ENCODE results near the gene SNCAIP.
"Not testable (repeated sequence)": the region's sequence is repeated elsewhere in the genome, so short reads cannot be mapped to it uniquely, and the experiment has no call there.

SNCAIP gene

DNA sequence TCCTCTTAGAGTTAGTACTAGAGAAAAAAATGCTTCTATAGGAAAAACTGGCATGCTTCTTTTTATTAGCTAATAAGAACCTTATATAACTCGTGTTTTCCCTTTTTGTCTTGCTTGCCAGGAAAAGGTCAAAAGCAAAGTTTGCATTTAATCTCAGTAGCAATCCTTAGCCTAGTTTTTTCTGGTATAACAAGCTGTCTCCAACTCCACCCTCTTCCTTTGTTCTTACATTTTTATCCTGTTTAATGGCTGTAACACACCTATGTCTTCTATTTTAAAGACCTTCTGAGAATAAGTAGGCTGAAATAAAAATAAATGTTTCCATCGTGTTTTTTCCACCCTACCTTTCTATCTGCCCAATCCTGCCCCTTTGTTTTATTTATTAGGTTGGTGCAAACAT lies 158.3 kb downstream of the SNCAIP start:
- DNase-seq: no peak

- DNase-seq: no peak
These were observed 159.2 kb downstream of the SNCAIP start for GRCh38 chr5:122471031-122471751.

DNA sequence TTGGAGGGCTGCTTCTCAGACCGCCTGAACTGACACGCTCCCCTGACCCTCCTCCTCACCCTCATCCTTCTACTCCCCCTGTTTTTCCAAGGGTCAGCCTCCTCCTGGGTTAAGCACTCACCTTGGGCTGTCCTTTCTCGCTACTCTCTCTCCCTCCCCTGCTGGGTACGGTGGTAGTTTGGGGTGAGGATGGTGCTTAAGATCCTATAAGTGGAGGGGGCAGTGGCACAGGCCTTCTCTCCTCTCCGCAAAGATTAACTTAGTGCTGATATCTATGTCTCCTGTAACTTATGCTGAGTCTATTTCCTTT lies 159.7 kb downstream of the SNCAIP start:
- DNase-seq: no peak

- DNase-seq: no peak
These were observed 161.3 kb downstream of the SNCAIP start for GRCh38 chr5:122473138-122473843.

GRCh38 chr5:122473941-122474340 lies 161.9 kb downstream of the SNCAIP start:
- no peak for DNase-seq

DNA sequence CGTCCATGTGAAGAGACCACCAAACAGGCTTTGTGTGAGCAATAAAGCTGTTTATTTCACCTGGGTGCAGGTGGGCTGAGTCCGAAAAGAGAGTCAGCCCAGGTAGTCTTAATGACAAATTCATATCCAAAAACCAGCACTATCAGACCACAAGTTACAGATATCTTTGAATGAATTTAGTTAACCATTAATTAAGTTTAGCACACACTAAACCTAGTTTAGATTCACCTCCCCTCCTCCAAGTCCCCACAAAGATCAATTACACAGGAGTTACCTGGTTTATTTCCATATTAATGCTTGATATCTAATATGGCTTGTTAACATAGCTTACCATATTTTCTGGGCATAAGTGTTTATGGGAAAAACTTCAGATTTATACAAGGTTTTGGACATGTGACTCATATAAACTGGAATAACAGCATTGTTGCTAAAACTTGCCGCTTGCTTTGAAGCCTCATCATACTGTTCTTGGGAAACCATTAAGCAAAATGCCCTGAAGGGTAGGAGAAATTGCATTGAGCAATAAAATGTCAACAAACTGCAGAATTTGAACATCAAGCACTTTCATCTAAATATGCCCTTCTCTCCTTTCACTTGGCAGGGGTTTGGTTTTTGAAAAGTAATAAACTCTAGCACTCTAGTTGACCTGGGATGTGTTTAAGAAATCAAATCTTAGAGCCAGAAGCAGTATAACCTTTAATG lies 166.9 kb downstream of the SNCAIP start:
- DNase-seq: no peak

DNA sequence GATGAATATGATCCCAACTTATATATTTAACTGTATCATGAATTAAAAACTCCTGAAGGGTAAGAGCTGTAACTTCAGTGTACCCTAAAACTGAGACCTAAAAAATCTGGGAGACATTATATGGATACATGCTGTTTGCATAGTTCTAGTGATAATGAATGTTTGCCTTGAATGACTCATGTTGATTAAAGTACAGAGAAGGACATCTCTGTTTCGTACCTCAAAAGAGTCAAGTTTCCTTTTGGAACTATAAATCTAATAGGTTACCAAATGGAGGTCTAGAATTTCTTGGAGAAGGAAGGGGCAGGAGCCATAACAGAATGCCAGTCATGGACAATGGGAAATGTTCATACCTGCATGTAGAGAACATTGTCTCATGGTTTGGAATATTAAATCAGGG lies 168.1 kb downstream of the SNCAIP start:
- no peak for DNase-seq

DNA sequence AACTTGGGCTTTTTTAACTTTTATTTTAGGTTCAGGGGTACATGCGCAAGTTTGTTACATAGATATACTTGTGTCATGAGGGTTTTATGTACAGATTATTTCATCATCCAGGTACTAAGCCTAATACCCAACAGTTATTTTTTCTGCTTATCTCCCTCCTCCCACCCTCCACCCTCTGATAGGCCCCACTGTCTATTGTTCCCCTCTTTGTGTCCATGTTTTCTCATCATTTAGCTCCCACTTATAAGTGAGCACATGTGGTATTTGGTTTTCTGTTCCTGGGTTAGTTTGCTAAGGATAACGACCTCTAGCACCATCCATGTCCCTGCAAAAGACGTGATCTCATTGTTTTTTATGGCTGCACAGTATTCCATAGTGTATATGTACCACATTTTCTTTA lies 172.1 kb downstream of the SNCAIP start:
- no peak for DNase-seq

DNA sequence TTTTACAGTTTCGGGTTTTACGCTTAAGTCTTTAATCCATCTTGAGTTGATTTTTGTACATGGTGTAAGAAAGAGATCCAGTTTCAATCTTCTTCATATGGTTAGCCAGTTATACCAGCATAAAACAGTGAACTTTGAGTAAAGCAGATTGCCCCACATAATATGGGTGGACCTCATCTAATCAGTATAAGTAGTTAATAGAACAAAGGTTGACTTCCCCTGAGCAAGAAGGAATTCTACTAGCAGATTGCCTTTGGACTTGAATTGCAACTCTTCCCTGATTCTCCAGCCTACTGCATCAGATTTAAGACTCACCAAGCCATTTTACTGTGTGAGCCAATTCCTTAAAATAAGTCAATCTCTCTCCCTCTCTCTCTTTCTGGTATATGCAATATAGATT lies 173.2 kb downstream of the SNCAIP start:
- DNase-seq: no peak

GRCh38 chr5:122486616-122487015 lies 174.6 kb downstream of the SNCAIP start:
- not testable (repeated sequence) for DNase-seq

- no peak for DNase-seq
These were observed 178.7 kb downstream of the SNCAIP start for GRCh38 chr5:122490718-122491117.

- DNase-seq: no peak
These were observed 180.6 kb downstream of the SNCAIP start for GRCh38 chr5:122492675-122493074.

DNA sequence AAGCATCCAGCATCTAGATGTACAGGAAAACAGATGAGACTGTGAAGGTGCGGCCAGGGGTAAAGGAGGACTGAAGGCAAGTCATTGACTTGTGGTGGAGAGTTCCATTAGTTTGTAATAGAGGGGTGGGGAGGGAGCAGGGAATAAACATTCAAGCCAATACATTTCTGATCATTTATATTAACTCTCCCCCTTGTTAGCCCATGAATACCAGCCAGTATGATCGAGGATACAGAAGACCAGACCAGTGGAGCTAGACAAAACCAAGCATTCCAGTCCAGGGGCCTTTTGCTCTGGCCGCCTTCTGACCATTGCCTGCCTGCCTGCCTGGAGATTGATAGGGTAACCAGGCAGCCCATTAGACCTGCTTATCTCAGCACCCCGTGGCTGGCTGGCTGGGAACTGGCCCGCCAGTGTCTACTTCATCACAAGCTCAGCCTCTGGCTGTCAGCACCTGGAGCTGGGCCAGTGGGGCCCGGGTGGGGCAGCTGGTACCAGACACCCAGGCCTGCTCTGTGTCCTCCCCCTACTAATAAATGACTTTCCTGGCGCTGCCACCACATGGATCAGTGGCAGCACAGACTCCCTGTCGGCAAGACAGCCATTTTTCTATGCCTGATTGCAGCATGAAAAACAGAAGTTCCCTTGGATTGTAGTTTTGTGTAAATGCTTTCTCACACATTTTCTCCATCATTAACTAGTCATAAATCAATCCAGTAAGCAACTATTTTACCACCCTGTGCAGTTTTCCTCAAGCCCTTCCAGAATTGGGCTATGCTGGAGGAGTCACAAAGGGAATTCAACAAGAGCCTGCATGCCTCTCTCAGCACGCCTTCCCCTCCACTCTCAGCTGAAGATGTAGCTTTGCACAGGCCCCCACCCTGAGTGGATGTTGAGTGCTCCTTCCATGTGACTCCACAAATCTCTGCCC lies 181.3 kb downstream of the SNCAIP start:
- DNase-seq: no peak

- no peak for DNase-seq
These were observed 182.1 kb downstream of the SNCAIP start for GRCh38 chr5:122494109-122494508.

DNA sequence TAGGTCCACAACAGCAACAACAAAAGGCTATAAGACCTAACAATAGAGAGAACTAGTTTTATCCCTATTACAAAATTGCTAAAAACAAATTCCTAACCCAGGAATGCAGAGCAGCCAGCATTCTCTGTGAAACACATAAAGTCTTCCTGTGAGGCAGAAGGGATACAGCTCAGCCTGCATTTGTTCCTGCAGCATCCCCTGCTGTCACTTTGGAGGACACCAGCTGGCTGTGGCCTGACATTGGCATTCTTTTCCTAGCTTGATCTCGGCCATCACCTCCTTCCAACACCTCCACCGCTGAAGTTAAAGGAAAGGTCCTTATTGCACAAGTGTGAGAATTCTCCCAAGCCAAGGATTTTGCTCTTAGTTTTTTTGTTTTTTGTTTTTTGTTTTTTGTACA lies 186.1 kb downstream of the SNCAIP start:
- DNase-seq: no peak

DNA sequence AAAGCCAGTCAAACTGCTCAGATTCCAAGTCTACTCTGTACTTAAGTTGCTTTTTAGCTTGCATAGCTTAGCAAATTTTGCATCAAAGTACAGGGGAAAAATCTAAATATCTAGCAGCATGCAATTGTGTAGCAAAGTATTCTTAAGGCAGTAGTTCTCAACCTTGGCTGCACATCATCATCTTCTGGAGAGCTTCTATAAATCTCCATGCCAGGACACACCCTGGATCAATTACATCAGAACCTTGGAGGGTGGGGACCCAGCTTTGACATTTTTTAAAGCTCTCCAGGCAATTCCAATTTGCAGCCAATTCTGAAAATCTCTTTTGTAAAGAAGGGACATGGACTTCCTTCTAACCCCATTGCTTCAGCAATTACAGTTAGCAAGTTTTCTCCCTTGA lies 187.5 kb downstream of the SNCAIP start:
- no peak for DNase-seq

DNA sequence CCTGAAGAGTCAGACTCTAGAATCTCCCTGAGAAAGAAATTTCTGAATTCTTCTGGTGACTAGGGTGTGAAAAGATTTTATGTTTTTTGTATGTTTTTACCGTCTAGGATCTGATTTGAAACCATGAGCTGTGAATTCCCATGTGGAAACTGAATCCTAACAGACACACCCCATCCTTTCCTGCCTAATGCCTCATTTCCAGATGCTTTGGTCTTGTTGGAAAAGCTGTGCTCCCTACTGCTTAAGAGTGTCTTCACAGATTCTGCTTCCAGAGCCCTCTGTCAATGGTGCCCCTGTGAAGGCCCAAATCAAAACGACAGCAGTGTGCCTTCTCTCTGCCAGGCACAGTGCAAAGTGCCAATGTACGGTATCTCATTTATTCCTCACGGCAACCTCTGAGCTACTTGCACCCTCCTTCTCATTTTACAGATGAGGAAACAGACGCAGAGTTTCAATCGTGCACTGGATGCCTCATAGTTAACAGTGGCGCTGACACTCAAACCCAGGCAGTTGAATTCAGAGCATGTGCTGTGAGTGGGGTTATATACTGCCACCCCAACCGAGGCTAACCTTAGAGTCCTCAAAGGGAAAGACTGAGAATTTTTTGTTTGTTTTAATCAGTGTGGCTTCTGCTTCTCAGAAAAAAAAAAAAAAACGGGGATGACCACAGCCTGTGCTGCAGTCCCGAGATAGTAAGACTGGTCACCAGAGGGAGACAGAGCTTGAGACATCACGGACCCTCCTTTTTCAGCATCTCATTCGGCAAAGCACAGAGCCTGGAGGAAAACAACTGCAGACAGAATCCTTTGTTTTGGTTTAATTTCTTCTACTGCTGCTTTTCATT lies 188.4 kb downstream of the SNCAIP start:
- DNase-seq: no peak

DNA sequence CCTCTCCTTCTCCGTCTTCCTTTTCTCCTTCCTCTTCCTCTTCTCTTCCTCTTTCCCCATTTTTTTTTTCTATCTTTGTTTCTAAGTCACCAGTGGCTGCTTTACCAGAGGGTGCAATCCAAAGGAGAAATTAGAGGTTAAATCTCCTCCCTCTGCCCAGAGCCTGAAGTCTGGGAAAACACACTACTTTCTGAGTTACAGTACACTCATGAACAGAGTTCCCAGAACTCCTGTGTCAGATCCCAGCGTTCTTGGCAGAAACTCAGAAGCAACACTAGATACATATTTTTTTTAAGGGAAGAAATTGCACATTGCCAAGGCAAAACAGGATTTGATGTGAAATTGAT lies 189.0 kb downstream of the SNCAIP start:
- DNase-seq: no peak

DNA sequence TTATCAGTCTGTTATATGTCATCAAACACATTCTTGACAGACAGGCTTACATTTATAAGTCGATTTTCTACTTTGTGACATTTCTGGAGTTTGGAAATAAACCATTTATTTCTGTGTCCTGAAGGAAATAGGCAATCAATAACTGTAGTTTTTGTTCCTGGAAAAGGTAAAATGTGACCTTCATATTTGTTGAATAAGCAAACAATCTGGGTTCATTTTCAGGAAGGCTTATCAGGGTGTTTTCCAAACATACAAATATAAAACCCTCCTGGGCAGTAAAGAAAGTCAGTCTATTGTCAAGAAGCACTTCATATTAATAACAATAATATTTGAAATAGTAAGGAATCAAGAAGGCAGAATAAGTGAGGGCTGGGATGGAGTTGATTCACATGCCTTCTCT lies 195.0 kb downstream of the SNCAIP start:
- DNase-seq: no peak

- no peak for DNase-seq
These were observed 195.5 kb downstream of the SNCAIP start for GRCh38 chr5:122507581-122507980.

- no peak for DNase-seq
These were observed 196.6 kb downstream of the SNCAIP start for GRCh38 chr5:122508623-122509022.

Data from activated gamma-delta T cell treated with Interleukin-2 at 50 U/mL for 16 hours (primary cell).